Endothelial cell of umbilical vein (primary cell): ENCODE measurements around the gene ASGR1. TPM values are rescaled to one million over a fixed set of nuclear protein-coding genes. Genes with fewer than 3 reads are reported as not detected.

Experiments
- BruUV-seq: library from RNA; stranded (reverse); fragments of 400-500 nt; replicated peaks from 2 replicates; lab custom pipeline; 2021; lab: Mats Ljungman, UMichigan
- CTCF ChIA-PET: fragments of 300-600, 350-600 bp; sonication (Branson Sonifier 250); formaldehyde crosslinking; loops from one replicate; lab custom pipeline; 2021; ENCODE audit warnings: antibody characterized with exemption, inconsistent platforms; lab: Charles Lee
- POLR2A ChIA-PET: fragments of 300-600, 350-600 bp; sonication (Branson Sonifier 250); formaldehyde crosslinking; loops from one replicate; lab custom pipeline; 2021; ENCODE audit warnings: antibody characterized with exemption, inconsistent platforms; lab: Charles Lee
- DNase-seq: peaks from one replicate; pipeline ENCODE4 v3.0.0-alpha.2; 2011; ENCODE audit warnings: low read depth, low spot score
- FAIRE-seq: peaks from 2 replicates; lab custom pipeline; 2011; peaks lifted over from hg19 to GRCh38; lab: Jason Lieb, UNC
- H2AFZ ChIP-seq: 2 replicates; pipeline ENCODE4 v1.6.0; 2012; ENCODE audit warnings: low read depth, low read length, control low read depth, inconsistent platforms
- H3K27ac ChIP-seq: 2 replicates; pipeline ENCODE4 v1.5.1; 2011; ENCODE audit warnings: low read depth, mild to moderate bottlenecking, control low read depth, low read length, moderate library complexity; ENCODE audit not compliant: insufficient read depth
- H3K27me3 ChIP-seq, 2 experiments: 2 replicates each; pipeline versions ENCODE4 v1.6.0 to v1.6.1; 2011; ENCODE audit warnings: low read length in 2 of 2, mixed read lengths in 1 of 2; ENCODE audit not compliant: control insufficient read depth in 2 of 2, insufficient read depth in 2 of 2
- H3K36me3 ChIP-seq, 2 experiments: 2 replicates in 1 of 2; 3 replicates in 1 of 2; pipeline ENCODE4 v1.5.1; 2011; ENCODE audit warnings: low read length in 2 of 2, mild to moderate bottlenecking in 1 of 2, moderate library complexity in 1 of 2; ENCODE audit not compliant: control insufficient read depth in 2 of 2, insufficient read depth in 2 of 2; ENCODE audit errors: extremely low read depth in 1 of 2
- H3K4me1 ChIP-seq: 3 replicates; pipeline ENCODE4 v1.5.1; 2011; ENCODE audit warnings: mild to moderate bottlenecking, low read length; ENCODE audit not compliant: control insufficient read depth, insufficient read depth; ENCODE audit errors: extremely low read depth
- H3K4me2 ChIP-seq: 2 replicates; pipeline ENCODE4 v1.6.1; 2011; ENCODE audit warnings: low read length, control low read depth, mixed read lengths; ENCODE audit not compliant: insufficient read depth
- H3K4me3 ChIP-seq, 3 experiments: fragments of 200-600 bp in 1 of 3; sonication (generic), shearing (Covaris generic) in 1 of 3; replicated peaks in 1 of 3; 2 replicates each; pipeline ENCODE4 v1.5.1; 2011 to 2016; ENCODE audit warnings: control low read depth in 3 of 3, low read length in 3 of 3, mild to moderate bottlenecking in 2 of 3, inconsistent platforms in 1 of 3, low read depth in 1 of 3, moderate library complexity in 1 of 3; ENCODE audit not compliant: insufficient read depth in 1 of 3
- H3K79me2 ChIP-seq: 2 replicates; pipeline ENCODE4 v1.6.0; 2012; ENCODE audit warnings: low read length, inconsistent platforms; ENCODE audit not compliant: control insufficient read depth, insufficient read depth
- H3K9ac ChIP-seq: replicated peaks from 2 replicates; pipeline ENCODE3; 2011; ENCODE audit warnings: low read length, control low read depth; ENCODE audit not compliant: insufficient read depth; ENCODE audit errors: extremely low read depth
- H3K9me1 ChIP-seq: replicated peaks from 3 replicates; pipeline ENCODE4 v1.6.0; 2011; ENCODE audit warnings: mild to moderate bottlenecking, low read length; ENCODE audit not compliant: control insufficient read depth, insufficient read depth; ENCODE audit errors: extremely low read depth
- H3K9me3 ChIP-seq: replicated peaks from 2 replicates; pipeline ENCODE4 v1.5.1; 2012; ENCODE audit warnings: low read length, inconsistent platforms; ENCODE audit not compliant: control insufficient read depth, insufficient read depth
- H4K20me1 ChIP-seq: replicated peaks from 2 replicates; pipeline ENCODE3; 2011; ENCODE audit warnings: mild to moderate bottlenecking, low read length; ENCODE audit not compliant: control insufficient read depth, insufficient read depth; ENCODE audit errors: extremely low read depth
- EZH2 ChIP-seq: IDR thresholded peaks from 2 replicates; pipeline ENCODE4 v1.6.1; 2012; ENCODE audit warnings: borderline replicate concordance, low read depth, mild to moderate bottlenecking, moderate library complexity, low read length, inconsistent platforms; ENCODE audit not compliant: severe bottlenecking
- FOS ChIP-seq: IDR thresholded peaks from 2 replicates; pipeline ENCODE4 v1.6.1; 2011; ENCODE audit warnings: mild to moderate bottlenecking, low read length, moderate library complexity, borderline replicate concordance; ENCODE audit not compliant: insufficient read depth
- GATA2 ChIP-seq: IDR thresholded peaks from 2 replicates; pipeline ENCODE4 v1.7.0; 2011; ENCODE audit warnings: low read depth, mild to moderate bottlenecking, moderate library complexity, mixed read lengths, low read length; ENCODE audit not compliant: insufficient read length, insufficient read depth
- JUN ChIP-seq: IDR thresholded peaks from 2 replicates; pipeline ENCODE4 v1.6.1; 2011; ENCODE audit warnings: borderline replicate concordance, low read depth; ENCODE audit not compliant: insufficient read length, insufficient read depth
- MYC ChIP-seq: IDR thresholded peaks from one replicate; pipeline ENCODE4 v1.6.1; 2011; ENCODE audit warnings: mild to moderate bottlenecking, low read depth, low read length
- POLR2A ChIP-seq: IDR thresholded peaks from 2 replicates; pipeline ENCODE4 v1.6.1; 2012; ENCODE audit warnings: low read depth, mild to moderate bottlenecking, control low read depth, low read length
- POLR2AphosphoS5 ChIP-seq: IDR thresholded peaks from 2 replicates; pipeline ENCODE4 v1.6.1; 2012; ENCODE audit warnings: low read depth, mild to moderate bottlenecking, control low read depth, low read length, moderate library complexity; ENCODE audit not compliant: insufficient read depth
- dilution Hi-C: fragments of 300-500 bp; cut with MboI; formaldehyde crosslinking; loops from one replicate; pipeline ENCODE4 v1.15.0; 2019; ENCODE audit warnings: low sequenced_read_pairs; ENCODE audit not compliant: extremely low pct_ligation_motif_present
- intact Hi-C: fragments of 100-400 bp; cut with micrococcal nuclease; formaldehyde crosslinking; loops from one replicate; pipeline ENCODE4 v1.10.0; 2022
- polyA plus RNA-seq, 4 experiments: library from polyadenylated mRNA; depleted of rRNA in 3 of 4; stranded (reverse) in 3 of 4; unstranded in 1 of 4; fragments of >200 nt; gene quantifications; 2 replicates each; pipeline versions ENCODE4 v1.2.1 to v1.2.3, GENCODE V29; 2011 to 2012; ENCODE audit warnings: missing spikeins in 1 of 4
- total RNA-seq: library from RNA; stranded (reverse); gene quantifications from 2 replicates; pipeline ENCODE4 v1.2.3, GENCODE V29; 2021
- TF ChIP-seq, protein P1 (sequence below), 2 donors: IDR thresholded peaks; 1 replicate in 1 of 2; 2 replicates in 1 of 2; pipeline ENCODE4 v1.5.1; 2011; ENCODE audit warnings: low read length in 2 of 2, mild to moderate bottlenecking in 2 of 2, moderate library complexity in 2 of 2, control low read depth in 1 of 2, inconsistent platforms in 1 of 2, low read depth in 1 of 2; ENCODE audit not compliant: insufficient read depth in 1 of 2; ENCODE audit errors: extremely low read depth in 1 of 2
- TF ChIP-seq, protein P2 (sequence below): IDR thresholded peaks from 2 replicates; pipeline ENCODE4 v1.6.1; 2011; ENCODE audit not compliant: insufficient read depth, insufficient read length

ASGR1 gene
- total and polyA plus RNA-seq, 2 donors (not counting 3 experiments of a cell fraction or from before 2014, with no cell fraction given): 10.2 to 12.5 TPM

DNA sequence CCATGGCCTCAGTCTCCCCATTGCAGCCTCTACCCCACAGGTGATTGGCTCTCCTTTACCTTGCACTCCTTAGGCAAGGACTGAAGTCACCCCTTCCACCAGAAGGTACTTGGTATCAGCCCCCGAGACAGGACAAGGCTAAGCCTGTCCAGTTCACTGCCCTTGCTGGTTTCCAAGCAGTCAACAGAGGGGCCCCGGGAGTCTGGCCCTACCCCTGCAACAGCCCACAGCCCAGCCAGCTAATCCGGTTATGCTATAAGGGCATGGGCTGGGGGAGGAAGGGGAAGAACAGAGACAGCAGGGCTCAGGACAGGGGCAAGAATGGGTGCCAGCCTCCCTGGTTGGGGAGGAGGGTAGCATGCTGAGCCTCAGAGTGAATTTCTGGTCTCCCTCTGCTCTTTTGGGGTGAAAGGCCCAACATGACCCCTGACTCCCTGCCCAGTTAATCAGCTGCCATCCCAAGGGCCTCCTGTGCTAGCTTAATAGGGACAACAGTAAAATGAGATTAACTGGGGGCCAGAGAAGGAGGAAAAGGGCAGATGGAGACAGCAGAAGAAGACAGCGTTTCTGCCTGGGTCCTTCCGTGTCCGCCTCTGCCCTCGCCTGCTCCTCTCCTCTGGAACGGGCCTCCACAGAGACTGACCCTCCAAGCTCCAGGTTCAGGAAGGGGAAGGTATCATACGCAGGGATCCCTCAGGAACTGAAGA, 29.7 kb upstream of the ASGR1 start:
- Histone ChIP-seq H3K27me3 (no peaks in the 10 kb centered on the region), H3K36me3 (peaks cover 0 to 3% of the 10 kb centered on the region in 2 experiments), H3K9me3 (no peaks in the 10 kb centered on the region), H3K4me2 (no peak overlapping the region), H3K9ac (no peak overlapping the region), H4K20me1 (no peaks in the 10 kb centered on the region), H3K4me1 (peaks cover 11% of the 10 kb centered on the region), H3K9me1 (no peaks in the 10 kb centered on the region), H3K27ac (no peak overlapping the region), H3K4me3 (no peak overlapping the region), H3K79me2 (peaks cover 9% of the 10 kb centered on the region), H2AFZ (no peak overlapping the region)
- FAIRE-seq (no peak), DNase-seq (no peak)
- BruUV-seq: no TSS peak
- POLR2A ChIA-PET: no interaction called here
- intact Hi-C loops: no loop called here
- CTCF ChIA-PET: no interaction called here
- dilution Hi-C loops: no loop called here
- TF ChIP-seq, protein P1, sequence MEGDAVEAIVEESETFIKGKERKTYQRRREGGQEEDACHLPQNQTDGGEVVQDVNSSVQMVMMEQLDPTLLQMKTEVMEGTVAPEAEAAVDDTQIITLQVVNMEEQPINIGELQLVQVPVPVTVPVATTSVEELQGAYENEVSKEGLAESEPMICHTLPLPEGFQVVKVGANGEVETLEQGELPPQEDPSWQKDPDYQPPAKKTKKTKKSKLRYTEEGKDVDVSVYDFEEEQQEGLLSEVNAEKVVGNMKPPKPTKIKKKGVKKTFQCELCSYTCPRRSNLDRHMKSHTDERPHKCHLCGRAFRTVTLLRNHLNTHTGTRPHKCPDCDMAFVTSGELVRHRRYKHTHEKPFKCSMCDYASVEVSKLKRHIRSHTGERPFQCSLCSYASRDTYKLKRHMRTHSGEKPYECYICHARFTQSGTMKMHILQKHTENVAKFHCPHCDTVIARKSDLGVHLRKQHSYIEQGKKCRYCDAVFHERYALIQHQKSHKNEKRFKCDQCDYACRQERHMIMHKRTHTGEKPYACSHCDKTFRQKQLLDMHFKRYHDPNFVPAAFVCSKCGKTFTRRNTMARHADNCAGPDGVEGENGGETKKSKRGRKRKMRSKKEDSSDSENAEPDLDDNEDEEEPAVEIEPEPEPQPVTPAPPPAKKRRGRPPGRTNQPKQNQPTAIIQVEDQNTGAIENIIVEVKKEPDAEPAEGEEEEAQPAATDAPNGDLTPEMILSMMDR (IDR thresholded peaks at IDR 0.05; ENCODE audit: extremely low read depth in 1 of 2, insufficient read depth in 1 of 2, low read depth in 1 of 2, low read length in 2 of 2): no peak
- no peak for TF ChIP-seq POLR2A
- TF ChIP-seq, protein P2, sequence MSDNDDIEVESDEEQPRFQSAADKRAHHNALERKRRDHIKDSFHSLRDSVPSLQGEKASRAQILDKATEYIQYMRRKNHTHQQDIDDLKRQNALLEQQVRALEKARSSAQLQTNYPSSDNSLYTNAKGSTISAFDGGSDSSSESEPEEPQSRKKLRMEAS: no peak
- TF ChIP-seq FOS: no peak
- TF ChIP-seq MYC: no peak
- TF ChIP-seq EZH2: no peak
- TF ChIP-seq GATA2: no peak
- no peak for TF ChIP-seq POLR2AphosphoS5
- TF ChIP-seq JUN: no peak
